Measurements from ENCODE around the gene MRPL10.
"Not testable (repeated sequence)": the region's sequence is repeated elsewhere in the genome, so short reads cannot be mapped to it uniquely, and the experiment has no call there.

MRPL10 gene

DNA sequence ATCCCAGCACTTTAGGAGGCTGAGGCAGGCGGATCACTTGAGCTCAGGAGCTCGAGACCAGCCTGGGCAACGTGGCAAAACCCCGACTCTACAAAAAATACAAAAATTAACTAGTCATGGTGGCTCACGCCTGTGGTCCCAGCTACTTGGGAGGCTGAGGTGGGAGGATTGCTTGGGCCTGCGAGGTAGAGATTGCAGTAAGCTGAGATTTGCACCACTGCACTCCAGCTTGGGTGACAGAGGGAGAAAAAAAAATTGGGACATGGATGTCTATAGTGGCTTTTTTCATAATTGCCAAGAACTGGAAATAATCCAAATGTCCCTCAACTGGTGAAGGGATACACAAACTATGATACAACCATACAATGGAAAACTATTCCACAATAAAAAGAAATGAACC is 38.4 kb downstream of the MRPL10 start:
- no peak for DNase-seq (ENCODE audit: low spot score)

DNA sequence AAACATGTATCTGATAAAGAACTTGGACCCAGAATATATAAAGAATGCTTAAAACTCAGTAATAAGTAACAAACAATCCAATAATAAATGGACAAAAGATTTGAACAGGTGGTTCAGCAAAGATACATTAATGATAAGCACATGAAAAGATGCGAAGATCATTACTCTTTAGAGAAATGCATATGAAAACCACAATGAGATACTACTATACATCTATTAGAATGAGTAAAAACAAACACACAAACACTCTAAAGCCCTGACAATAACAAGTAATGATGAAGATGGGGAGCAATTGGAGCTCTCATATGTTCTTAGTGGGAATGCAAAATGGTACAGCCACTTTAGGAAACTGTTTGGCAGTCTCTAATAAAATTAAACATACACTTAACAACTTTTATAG is 38.9 kb downstream of the MRPL10 start:
- no peak for DNase-seq (ENCODE audit: low spot score)

DNA sequence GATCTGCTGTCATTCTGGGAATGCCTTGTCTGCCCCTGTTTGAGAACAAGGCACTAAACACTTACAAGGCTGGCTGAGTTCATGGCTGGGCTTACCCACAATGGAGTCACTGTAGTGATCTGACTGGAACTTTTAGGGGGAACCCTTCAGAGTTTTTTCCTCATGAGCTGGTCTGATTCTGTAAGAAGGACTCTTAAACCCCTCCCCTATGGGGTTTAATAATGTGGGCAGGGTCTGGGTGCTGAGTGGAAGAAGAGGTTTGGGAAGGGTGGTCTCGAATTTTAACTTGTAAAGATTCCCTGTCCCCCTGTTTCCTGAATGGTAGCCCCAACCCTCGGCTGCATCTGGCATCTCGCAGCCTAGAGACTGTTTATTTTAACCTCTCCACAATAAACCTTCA is 40.3 kb downstream of the MRPL10 start:
- DNase-seq (ENCODE audit: low spot score) = no peak

DNA sequence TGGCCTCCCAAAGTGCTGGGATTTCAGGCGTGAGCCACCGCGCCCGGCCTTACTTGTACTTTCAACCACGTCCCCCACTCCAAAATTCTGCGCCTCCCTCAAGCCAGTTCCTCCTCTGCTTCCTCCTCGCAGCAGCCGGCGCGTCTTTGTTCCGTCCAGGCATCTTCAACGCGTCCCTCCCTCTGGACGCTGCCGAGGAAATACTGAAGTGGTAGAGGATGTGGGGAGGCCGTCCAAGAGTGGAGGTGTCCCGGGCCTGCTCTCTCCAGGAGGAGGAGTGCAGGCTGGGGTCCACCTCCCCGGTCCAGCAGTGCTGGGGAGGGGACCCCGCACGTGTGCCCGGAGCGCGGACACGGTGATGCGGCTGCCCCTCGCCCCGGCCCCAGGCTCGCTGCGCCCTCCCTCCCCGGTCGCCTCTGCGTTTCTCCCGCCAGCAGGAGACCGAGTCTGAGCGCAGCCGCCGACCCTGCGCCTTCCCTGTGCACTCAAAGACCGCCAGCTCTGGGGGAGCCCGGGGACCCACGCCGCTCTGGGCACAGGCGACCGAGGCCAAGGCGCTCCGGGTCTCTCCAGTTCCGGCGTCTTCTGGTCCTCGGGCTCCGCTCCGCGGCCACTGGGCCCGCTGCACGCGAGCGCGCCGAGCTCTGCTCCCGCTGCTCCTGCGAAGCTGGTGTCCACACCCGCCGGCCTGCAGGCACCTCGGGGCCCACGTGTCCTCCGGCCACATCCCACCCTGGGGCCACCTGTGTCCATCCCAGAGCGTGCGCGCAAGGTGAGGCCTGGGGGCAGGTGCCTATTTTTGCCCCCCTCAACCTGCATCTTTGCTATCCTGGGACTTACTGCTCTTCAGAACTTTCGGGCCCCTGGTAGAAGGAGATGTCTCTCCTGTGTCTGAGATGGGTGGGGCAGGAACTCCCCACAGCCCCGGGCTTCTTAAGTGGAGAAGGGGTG is 41.5 kb downstream of the MRPL10 start:
- DNase-seq (ENCODE audit: low spot score) = peak; percentile 81

DNA sequence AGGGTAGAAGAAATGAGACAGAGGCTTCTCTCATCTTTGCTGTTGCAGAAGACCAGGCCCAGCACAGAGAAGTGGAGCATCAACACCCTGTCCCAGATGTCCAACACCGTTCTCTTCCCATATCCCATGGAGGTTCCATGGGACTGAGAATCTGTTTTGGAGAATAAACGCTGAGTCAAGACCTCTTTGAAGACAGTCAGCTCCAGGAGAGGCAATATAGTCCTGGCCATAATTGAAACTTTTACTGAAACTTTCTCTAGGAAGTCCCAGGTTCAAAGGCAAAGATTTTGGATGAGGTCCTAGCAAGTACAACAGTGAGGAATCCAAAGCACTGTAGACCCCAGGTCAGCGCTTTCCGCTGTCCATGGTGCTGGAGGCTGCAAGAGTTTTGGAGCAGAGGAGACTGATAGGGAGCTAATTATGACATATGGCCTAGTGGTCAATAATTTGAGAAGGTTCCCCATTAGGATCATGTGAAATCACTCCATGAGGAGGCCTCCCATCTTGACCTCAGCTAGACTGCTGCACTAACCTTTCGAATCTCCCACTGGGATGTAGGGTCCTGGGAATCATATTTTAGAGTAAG is 45.7 kb downstream of the MRPL10 start:
- no peak for DNase-seq (ENCODE audit: low spot score)

DNA sequence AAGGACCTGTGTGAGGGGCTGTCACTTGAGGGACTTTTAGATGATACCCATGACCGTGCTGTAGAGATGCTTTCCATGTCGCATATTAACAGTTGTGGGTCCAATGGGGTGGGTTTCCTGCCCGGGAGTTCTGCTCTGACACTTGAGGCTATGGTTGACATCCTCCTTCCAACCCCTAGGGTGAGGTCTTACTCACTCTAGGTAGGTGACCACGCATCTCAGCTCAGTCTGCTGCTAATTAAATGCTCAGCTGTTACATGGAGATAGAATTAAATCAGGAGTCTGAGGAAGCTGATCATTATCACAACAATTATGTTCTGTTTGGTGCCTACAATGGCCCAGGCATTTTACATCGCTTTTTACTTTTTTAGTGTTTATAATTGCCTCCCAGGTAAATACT is 49.9 kb downstream of the MRPL10 start:
- peak; percentile 61 for DNase-seq (ENCODE audit: low spot score)

DNA sequence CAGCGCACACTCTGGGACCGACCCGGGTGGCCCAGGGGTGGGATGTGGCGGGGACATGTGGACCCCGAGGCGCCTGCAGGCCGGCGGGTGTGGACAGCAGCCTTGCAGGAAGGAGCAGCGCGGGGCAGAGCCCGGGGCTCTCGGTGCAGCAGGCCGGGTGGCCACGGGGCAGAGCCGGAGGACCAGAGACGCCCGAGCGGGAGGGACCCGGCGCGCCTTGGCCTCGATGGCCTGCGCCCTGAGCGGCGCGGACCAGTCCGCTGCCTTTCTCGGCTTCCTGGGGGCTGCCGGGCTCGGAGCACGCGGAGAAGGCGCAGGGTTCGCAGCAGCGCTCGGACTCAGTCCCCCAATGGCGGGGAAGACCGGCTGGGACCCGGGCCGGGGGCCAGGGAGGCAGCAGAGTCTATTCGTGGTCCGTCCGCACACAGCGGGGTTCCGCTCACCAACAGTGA is 53.1 kb downstream of the MRPL10 start:
- DNase-seq (ENCODE audit: low spot score) = no peak

DNA sequence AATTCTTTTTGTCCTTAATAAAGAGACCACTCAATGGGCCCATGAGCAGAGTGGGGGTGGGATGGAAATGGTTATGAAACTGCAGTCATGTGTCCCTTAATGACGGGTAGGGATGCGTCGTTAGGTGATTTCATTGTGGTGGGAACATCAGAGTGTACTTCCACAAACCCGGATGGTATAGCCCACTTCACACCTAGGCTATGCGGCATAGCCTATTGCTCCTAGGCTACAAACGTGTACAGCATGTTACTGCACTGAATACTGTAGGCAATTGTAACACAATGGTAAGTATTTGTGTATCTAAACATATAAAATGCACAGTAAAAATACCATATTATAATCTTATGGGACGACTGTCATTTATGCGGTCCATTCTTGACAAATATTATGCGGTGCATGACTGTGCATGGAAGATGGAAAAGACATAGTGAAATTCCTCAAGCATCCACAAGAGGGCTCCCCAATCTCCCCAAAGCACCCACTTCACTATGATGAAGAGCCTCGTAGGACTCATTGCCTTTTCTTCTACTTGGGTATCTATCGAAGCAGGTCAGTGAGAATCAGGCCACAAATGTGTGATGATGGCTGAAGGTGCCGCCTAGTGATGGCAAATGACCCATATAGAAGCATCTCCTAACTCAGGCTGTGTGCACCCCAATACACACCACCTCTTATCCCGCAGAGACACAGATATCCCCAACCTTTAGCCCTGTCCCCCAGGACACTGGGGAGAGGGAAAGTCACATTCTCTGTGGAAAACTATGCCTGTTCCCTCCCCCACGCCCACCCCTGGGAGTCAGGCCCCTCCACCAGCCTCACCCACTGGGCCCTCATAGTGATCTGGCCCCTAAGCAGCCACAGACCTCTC is 54.8 kb downstream of the MRPL10 start:
- DNase-seq (ENCODE audit: low spot score) = peak; percentile 70

DNA sequence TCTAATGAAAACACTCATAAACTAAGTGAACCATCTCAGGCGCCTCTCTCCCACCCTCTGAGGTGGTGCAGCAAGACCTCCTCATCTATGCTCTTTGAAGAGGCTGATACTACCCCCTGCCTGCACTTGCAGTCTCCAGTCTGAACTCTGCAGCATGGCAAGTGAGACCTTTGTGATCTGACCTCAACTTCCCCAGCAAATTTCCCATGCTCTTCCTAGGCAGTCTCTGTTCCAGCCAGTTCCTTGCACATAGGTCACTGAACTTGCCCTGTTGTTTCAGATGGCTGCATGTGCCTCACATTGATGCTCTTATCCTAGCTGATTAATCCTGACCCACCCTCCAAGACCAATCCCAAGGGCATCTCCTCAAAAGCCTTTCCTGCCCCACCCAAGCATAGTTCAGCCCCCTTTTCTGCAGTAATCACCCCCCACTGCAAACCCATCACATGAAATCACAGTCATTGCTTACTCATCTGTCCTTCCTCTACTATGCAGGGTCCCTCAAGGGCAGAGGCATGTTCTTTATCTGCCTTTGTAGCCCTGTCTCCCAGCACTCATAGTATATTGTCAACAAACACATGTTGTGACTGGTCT is 56.3 kb downstream of the MRPL10 start:
- DNase-seq (ENCODE audit: low spot score) = no peak

DNA sequence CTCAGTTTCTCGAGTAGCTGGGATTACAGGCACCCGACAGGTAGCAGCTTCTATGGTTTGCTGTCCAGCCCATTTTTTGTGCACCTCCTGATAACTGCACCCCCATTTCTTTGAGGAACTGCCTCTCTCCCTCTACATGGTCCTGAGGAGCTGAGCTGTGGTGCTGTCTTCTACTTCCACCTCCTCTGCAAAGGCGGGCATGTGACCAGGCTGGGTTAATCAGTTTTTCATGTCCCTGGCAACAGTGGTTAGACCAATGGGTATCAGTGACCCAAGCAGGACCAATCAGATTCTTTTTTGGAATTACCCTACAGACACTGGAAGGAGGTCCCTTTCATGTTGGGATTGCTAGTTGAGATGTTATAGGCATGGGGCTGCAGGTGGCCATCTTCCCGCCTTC is 57.0 kb downstream of the MRPL10 start:
- DNase-seq (ENCODE audit: low spot score) = no peak

DNA sequence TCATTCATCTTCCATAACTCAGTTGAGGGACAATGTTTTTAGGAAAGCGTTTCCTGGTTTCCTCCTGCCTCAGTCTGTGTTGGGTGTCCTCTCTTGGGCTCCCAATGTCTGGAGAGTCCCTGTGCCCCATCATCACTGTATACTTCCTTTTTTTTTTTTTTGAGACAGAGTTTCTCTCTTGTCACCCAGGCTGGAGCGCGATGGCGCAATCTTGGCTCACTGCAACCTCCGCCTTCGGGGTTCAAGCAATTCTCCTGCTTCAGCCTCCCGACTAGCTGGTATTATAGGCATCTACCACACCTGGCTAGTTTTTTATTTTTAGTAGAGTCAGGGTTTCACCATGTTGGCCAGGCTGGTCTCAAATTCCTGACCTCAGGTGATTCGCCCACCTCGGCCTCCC is 57.7 kb downstream of the MRPL10 start:
- DNase-seq (ENCODE audit: low spot score) = not testable (repeated sequence)
